Hepatocyte (in vitro differentiated cells): ENCODE data around the gene ZNF142. TPM values are rescaled to one million over a fixed set of nuclear protein-coding genes. Genes with fewer than 3 reads are reported as not detected.
"Not testable (repeated sequence)": the region's sequence is repeated elsewhere in the genome, so short reads cannot be mapped to it uniquely, and the experiment has no call there.

Experiments used
- DNase-seq: peaks from one replicate; pipeline ENCODE4 v3.0.0-alpha.2; 2016; ENCODE audit warnings: low spot score
- H2AFZ ChIP-seq: fragments of 200-600 bp; sonication (generic); 2 replicates; pipeline ENCODE4 v1.6.0; 2016; ENCODE audit warnings: antibody characterized with exemption, mild to moderate bottlenecking
- H3K27ac ChIP-seq: fragments of 200-600 bp; sonication (generic); 2 replicates; pipeline ENCODE4 v1.5.1; 2016; ENCODE audit warnings: mild to moderate bottlenecking
- H3K27me3 ChIP-seq: fragments of 200-600 bp; sonication (generic); 2 replicates; pipeline ENCODE4 v1.6.1; 2016
- H3K36me3 ChIP-seq: fragments of 200-600 bp; sonication (generic); replicated peaks from 2 replicates; pipeline ENCODE4 v1.5.1; 2016; ENCODE audit warnings: low read depth; ENCODE audit not compliant: insufficient read depth
- H3K4me1 ChIP-seq: fragments of 200-600 bp; sonication (generic); 2 replicates; pipeline ENCODE4 v1.5.1; 2016; ENCODE audit warnings: mild to moderate bottlenecking, moderate library complexity; ENCODE audit not compliant: insufficient read depth
- H3K4me2 ChIP-seq: fragments of 200-600 bp; sonication (generic); 2 replicates; pipeline ENCODE4 v1.6.0; 2016
- H3K4me3 ChIP-seq: fragments of 200-600 bp; sonication (generic); 2 replicates; pipeline ENCODE4 v1.5.1; 2016; ENCODE audit warnings: mild to moderate bottlenecking
- H3K79me2 ChIP-seq: fragments of 200-600 bp; sonication (generic); 2 replicates; pipeline ENCODE4 v1.6.0; 2017; ENCODE audit warnings: mild to moderate bottlenecking
- H3K9me2 ChIP-seq: fragments of 200-600 bp; sonication (generic); replicated peaks from 2 replicates; pipeline ENCODE4 v1.6.0; 2017; ENCODE audit warnings: mild to moderate bottlenecking; ENCODE audit not compliant: insufficient read depth
- H3K9me3 ChIP-seq: fragments of 200-600 bp; sonication (generic); 2 replicates; pipeline ENCODE4 v1.5.1; 2016; ENCODE audit warnings: low read depth, mild to moderate bottlenecking
- H4K20me1 ChIP-seq: fragments of 200-600 bp; sonication (generic); 2 replicates; pipeline ENCODE4 v1.6.0; 2016; ENCODE audit warnings: mild to moderate bottlenecking; ENCODE audit not compliant: insufficient read depth, poor library complexity, severe bottlenecking
- CTCF ChIP-seq: fragments of 200-600 bp; sonication (generic); IDR thresholded peaks from 2 replicates; pipeline ENCODE4 v1.5.1; 2016; ENCODE audit warnings: antibody characterized with exemption, mild to moderate bottlenecking; ENCODE audit not compliant: poor library complexity
- EZH2 ChIP-seq: fragments of 200-600 bp; sonication (generic); IDR thresholded peaks from 2 replicates; pipeline ENCODE4 v1.6.1; 2016; ENCODE audit warnings: antibody characterized with exemption, mild to moderate bottlenecking, borderline replicate concordance
- EZH2phosphoT487 ChIP-seq: fragments of 200-600 bp; sonication (generic); IDR thresholded peaks from one replicate; pipeline ENCODE4 v1.6.1; 2018; ENCODE audit warnings: antibody characterized with exemption, mild to moderate bottlenecking, low read depth, moderate library complexity; ENCODE audit not compliant: unreplicated experiment, severe bottlenecking
- WGBS: methylation state at CpG from one replicate; pipeline ENCODE4 v1.1.6; 2016; ENCODE audit warnings: low lambda C conversion rate; ENCODE audit errors: missing lambda C conversion rate; 5-methylcytosine and 5-hydroxymethylcytosine counted together
- polyA plus RNA-seq: library from polyadenylated mRNA; unstranded; fragments of >200 nt; fragmentation: Nextera tagmentation; extraction: Ambion mirVana; gene quantifications from 2 replicates; pipeline ENCODE4 v1.2.1, GENCODE V29; 2016
- total RNA-seq: library from RNA; depleted of rRNA; stranded (reverse); fragments of >200 nt; gene quantifications from 2 replicates; pipeline ENCODE4 v1.2.3, GENCODE V29; 2014

Gene ZNF142
- total and polyA plus RNA-seq, 2 experiments from 2014 or later = 6.0 to 8.9 TPM

- Histone ChIP-seq H3K9me2 (no peaks in the 10 kb centered on the region), H3K4me2 (no peak overlapping the region), H3K27me3 (no peaks in the 10 kb centered on the region), H3K4me1 (no peaks in the 10 kb centered on the region), H3K79me2 (no peaks in the 10 kb centered on the region), H4K20me1 (no peaks in the 10 kb centered on the region), H3K9me3 (no peaks in the 10 kb centered on the region), H2AFZ (no peak overlapping the region), H3K4me3 (no peak overlapping the region), H3K27ac (no peak overlapping the region), H3K36me3 (no peaks in the 10 kb centered on the region)
- 81% methylated on average over 3 of the region's 3 CpGs for WGBS
- TF ChIP-seq CTCF (no peak), EZH2 (no peak), EZH2phosphoT487 (no peak)
- no peak for DNase-seq
Observed at GRCh38 chr2:218694405-218695145, 35.2 kb upstream of the ZNF142 start.

- no peak for DNase-seq
- no peaks in the 10 kb centered on the region for H3K9me2 ChIP-seq
- no peak for TF ChIP-seq EZH2phosphoT487
- no peaks in the 10 kb centered on the region for H3K4me1 ChIP-seq
- H3K27ac ChIP-seq = no peak overlapping the region
- no peak overlapping the region for H2AFZ ChIP-seq
- no peak overlapping the region for H3K4me2 ChIP-seq
- H3K36me3 ChIP-seq = no peaks in the 10 kb centered on the region
- no peaks in the 10 kb centered on the region for H3K79me2 ChIP-seq
- no peak overlapping the region for H3K4me3 ChIP-seq
- no peaks in the 10 kb centered on the region for H4K20me1 ChIP-seq
- no peaks in the 10 kb centered on the region for H3K27me3 ChIP-seq
- no peaks in the 10 kb centered on the region for H3K9me3 ChIP-seq
Observed at GRCh38 chr2:218691234-218691633, 31.8 kb upstream of the ZNF142 start.

GRCh38 chr2:218687400-218688060 lies 28.1 kb upstream of the ZNF142 start:
- not testable (repeated sequence) for H3K27ac ChIP-seq, H3K4me2 ChIP-seq, H3K4me1 ChIP-seq, H3K4me3 ChIP-seq, H2AFZ ChIP-seq, H3K36me3 ChIP-seq, H3K79me2 ChIP-seq, H3K9me3 ChIP-seq, H4K20me1 ChIP-seq, H3K9me2 ChIP-seq, H3K27me3 ChIP-seq
- peak; percentile 70 for TF ChIP-seq CTCF
- peak; percentile 87 for DNase-seq
- whole genome bisulfite sequencing = 37% methylated on average over 5 of the region's 5 CpGs

GRCh38 chr2:218680061-218680460 lies 20.6 kb upstream of the ZNF142 start:
- Histone ChIP-seq H3K4me1 (no peaks in the 10 kb centered on the region), H3K36me3 (no peaks in the 10 kb centered on the region), H2AFZ (no peak overlapping the region), H3K9me2 (no peaks in the 10 kb centered on the region), H4K20me1 (no peaks in the 10 kb centered on the region), H3K4me3 (no peak overlapping the region), H3K27me3 (no peaks in the 10 kb centered on the region), H3K9me3 (no peaks in the 10 kb centered on the region), H3K4me2 (no peak overlapping the region), H3K27ac (no peak overlapping the region), H3K79me2 (no peaks in the 10 kb centered on the region)
- TF ChIP-seq CTCF = no peak
- TF ChIP-seq EZH2phosphoT487 = no peak
- TF ChIP-seq EZH2 = no peak
- 94% methylated on average over 3 of the region's 3 CpGs for WGBS
- DNase-seq = no peak
